Right hindlimb (tissue), 1 donor: Measurements from ENCODE around the gene ASGR1.
"Not testable (repeated sequence)": the region's sequence is repeated elsewhere in the genome, so short reads cannot be mapped to it uniquely, and the experiment has no call there.

ENCODE experiments used
- DNase-seq: peaks from one replicate; pipeline ENCODE4 v3.0.0-alpha.2; 2018

Gene ASGR1

GRCh38 chr17:7190276-7190917 lies 11.2 kb upstream of the ASGR1 start:
- no peak for DNase-seq

- no peak for DNase-seq
Measured at GRCh38 chr17:7186241-7186640, 7.1 kb upstream of the ASGR1 start.

GRCh38 chr17:7184647-7185046 lies 5.5 kb upstream of the ASGR1 start:
- no peak for DNase-seq

GRCh38 chr17:7184091-7184488 lies 4.9 kb upstream of the ASGR1 start:
- DNase-seq = no peak

GRCh38 chr17:7183433-7184090 lies 4.4 kb upstream of the ASGR1 start:
- DNase-seq = no peak

- DNase-seq = not testable (repeated sequence)
Measured at GRCh38 chr17:7182101-7182500, 2.9 kb upstream of the ASGR1 start.

GRCh38 chr17:7178973-7179316 lies 225 bp downstream of the ASGR1 start:
- DNase-seq = no peak

- peak; percentile 70 for DNase-seq
Measured at GRCh38 chr17:7177954-7178477, 1.2 kb downstream of the ASGR1 start.

GRCh38 chr17:7177191-7177953 lies 1.8 kb downstream of the ASGR1 start:
- peak; percentile 86 for DNase-seq

- DNase-seq = peak; percentile 65
Measured at GRCh38 chr17:7176841-7177190, 2.4 kb downstream of the ASGR1 start.

- no peak for DNase-seq
Measured at GRCh38 chr17:7176107-7176840, 2.9 kb downstream of the ASGR1 start.

- no peak for DNase-seq
Measured at GRCh38 chr17:7175330-7175733, 3.8 kb downstream of the ASGR1 start.

- DNase-seq = no peak
Measured at GRCh38 chr17:7174603-7175326, 4.4 kb downstream of the ASGR1 start.

- peak; percentile 71 for DNase-seq
Measured at GRCh38 chr17:7173687-7174602, 5.2 kb downstream of the ASGR1 start.

GRCh38 chr17:7172522-7173191 lies 6.5 kb downstream of the ASGR1 start:
- not testable (repeated sequence) for DNase-seq

GRCh38 chr17:7169565-7169908 lies 9.6 kb downstream of the ASGR1 start:
- not testable (repeated sequence) for DNase-seq

- not testable (repeated sequence) for DNase-seq
Measured at GRCh38 chr17:7168841-7169564, 10.2 kb downstream of the ASGR1 start.

- DNase-seq = no peak
Measured at GRCh38 chr17:7167832-7168231, 11.3 kb downstream of the ASGR1 start.

- DNase-seq = no peak
Measured at GRCh38 chr17:7166873-7167272, 12.3 kb downstream of the ASGR1 start.

GRCh38 chr17:7159571-7159970 lies 19.6 kb downstream of the ASGR1 start:
- DNase-seq = not testable (repeated sequence)
